GM21447 (cell line): ENCODE measurements around the gene CTNND2.
A peak's percentile ranks its signal among the peaks of the same experiment; 100 is the strongest.

Experiments
- ATAC-seq: cut with Tn5 transposase; IDR thresholded peaks from one replicate; pipeline ENCODE4 v1.9.1; 2021; ENCODE audit not compliant: unreplicated experiment

The CTNND2 gene

GRCh38 chr5:11000515-11001353 lies 903.5 kb downstream of the CTNND2 start:
- ATAC-seq: no peak

GRCh38 chr5:10999714-11000113 lies 904.5 kb downstream of the CTNND2 start:
- ATAC-seq: no peak

GRCh38 chr5:10995891-10996290 lies 908.4 kb downstream of the CTNND2 start:
- ATAC-seq: no peak

GRCh38 chr5:10994091-10994986 lies 909.9 kb downstream of the CTNND2 start:
- no peak for ATAC-seq

- no peak for ATAC-seq
Observed at GRCh38 chr5:10990634-10991033, 913.6 kb downstream of the CTNND2 start.

- ATAC-seq: no peak
Observed at GRCh38 chr5:10989577-10990263, 914.5 kb downstream of the CTNND2 start.

- no peak for ATAC-seq
Observed at GRCh38 chr5:10988622-10989021, 915.6 kb downstream of the CTNND2 start.

GRCh38 chr5:10987925-10988504 lies 916.2 kb downstream of the CTNND2 start:
- peak; percentile 95 for ATAC-seq

- no peak for ATAC-seq
Observed at GRCh38 chr5:10987276-10987924, 916.8 kb downstream of the CTNND2 start.

- ATAC-seq: no peak
Observed at GRCh38 chr5:10985721-10986110, 918.5 kb downstream of the CTNND2 start.

GRCh38 chr5:10985091-10985720 lies 919.0 kb downstream of the CTNND2 start:
- no peak for ATAC-seq

- ATAC-seq: no peak
Observed at GRCh38 chr5:10984021-10984715, 920.1 kb downstream of the CTNND2 start.

- ATAC-seq: no peak
Observed at GRCh38 chr5:10982626-10983025, 921.6 kb downstream of the CTNND2 start.

- no peak for ATAC-seq
Observed at GRCh38 chr5:10981932-10982331, 922.3 kb downstream of the CTNND2 start.

GRCh38 chr5:10977011-10977410 lies 927.2 kb downstream of the CTNND2 start:
- no peak for ATAC-seq

GRCh38 chr5:10975945-10976344 lies 928.3 kb downstream of the CTNND2 start:
- ATAC-seq: no peak

- no peak for ATAC-seq
Observed at GRCh38 chr5:10974850-10975249, 929.4 kb downstream of the CTNND2 start.

- ATAC-seq: no peak
Observed at GRCh38 chr5:10973316-10973715, 930.9 kb downstream of the CTNND2 start.

GRCh38 chr5:10969684-10970180 lies 934.5 kb downstream of the CTNND2 start:
- ATAC-seq: no peak
